Large intestine (tissue), 3 donors: Measurements from ENCODE around the gene CATSPERD. TPM values are rescaled to one million over a fixed set of nuclear protein-coding genes. Genes with fewer than 3 reads are reported as not detected.

ENCODE experiments used
- DNase-seq, 2 donors: peaks; one replicate each; pipeline versions ENCODE4 v3.0.0 to v3.0.0-alpha.2; 2013
- H3K27ac ChIP-seq: one replicate; pipeline ENCODE4 v1.5.1; 2013; ENCODE audit warnings: low read length
- H3K27me3 ChIP-seq: 2 replicates; pipeline ENCODE4 v1.6.1; 2013; ENCODE audit warnings: low read length; ENCODE audit not compliant: control insufficient read depth, insufficient read depth
- H3K36me3 ChIP-seq: 2 replicates; pipeline ENCODE4 v1.6.1; 2013; ENCODE audit warnings: low read length; ENCODE audit not compliant: control insufficient read depth, insufficient read depth
- H3K4me1 ChIP-seq: one replicate; pipeline ENCODE4 v1.6.1; 2013; ENCODE audit warnings: low read length; ENCODE audit not compliant: control insufficient read depth, insufficient read depth
- H3K4me3 ChIP-seq: one replicate; pipeline ENCODE4 v1.5.1; 2013; ENCODE audit warnings: low read length
- H3K9me3 ChIP-seq: one replicate; pipeline ENCODE4 v1.6.1; 2013; ENCODE audit warnings: mild to moderate bottlenecking, low read depth, low read length, moderate library complexity; ENCODE audit not compliant: control insufficient read depth
- WGBS: methylation state at CpG from one replicate; pipeline ENCODE4 v1.1.5; 2013; ENCODE audit warnings: low lambda C conversion rate; ENCODE audit not compliant: insufficient coverage; 5-methylcytosine and 5-hydroxymethylcytosine counted together
- polyA plus RNA-seq: library from polyadenylated mRNA; unstranded; fragments of 120-200 nt; gene quantifications from one replicate; pipeline ENCODE4 v1.2.1, GENCODE V29; 2013

The CATSPERD gene
- polyA plus RNA-seq, 1 donor: not detected

DNA sequence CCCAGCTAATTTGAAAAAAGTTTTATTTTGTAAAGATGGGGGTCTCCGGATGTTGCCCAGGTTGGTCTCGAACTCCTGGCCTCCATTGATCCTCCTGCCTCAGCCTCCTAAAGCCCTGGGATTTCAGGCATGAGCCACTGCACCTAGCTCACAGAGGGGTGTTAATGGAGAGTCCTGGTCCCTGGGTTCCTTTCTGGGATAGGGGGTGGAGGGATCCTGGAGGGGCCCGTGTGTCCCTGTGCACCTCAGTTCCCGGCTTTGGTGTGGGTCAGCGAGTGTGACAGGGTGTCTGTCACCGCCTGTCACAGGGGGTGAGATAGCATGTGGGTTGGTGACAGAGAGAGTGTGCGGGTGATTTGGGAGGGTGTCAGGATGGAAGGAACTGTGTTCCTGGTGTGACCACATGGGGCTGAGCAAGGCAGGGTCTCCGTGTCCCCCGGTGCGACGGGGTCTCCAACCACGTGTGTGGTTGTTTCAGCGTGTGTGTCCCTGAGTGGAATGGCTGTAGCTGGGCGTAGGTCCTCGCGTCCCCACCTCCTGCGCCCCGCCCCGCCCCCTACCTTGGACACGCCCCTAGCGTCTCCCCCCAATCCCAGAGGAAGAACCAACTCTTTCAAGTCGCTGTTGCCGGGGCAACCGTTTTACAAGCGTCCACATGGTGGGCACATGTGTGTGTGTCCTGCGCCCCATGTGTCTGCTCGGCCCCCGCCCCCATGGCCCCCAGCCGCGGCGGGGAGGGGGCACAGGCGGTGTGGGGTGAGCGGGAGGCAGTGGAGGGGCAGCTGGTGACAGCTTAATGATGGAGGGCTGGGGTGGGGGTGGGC is 81.6 kb downstream of the CATSPERD start:
- DNase-seq: peak in 1 of 2 donors; percentile 45
- Histone ChIP-seq H3K36me3 (no peaks in the 10 kb centered on the region), H3K4me1 (peaks cover 10% of the 10 kb centered on the region), H3K27ac (no peak overlapping the region), H3K9me3 (no peaks in the 10 kb centered on the region), H3K4me3 (no peak overlapping the region), H3K27me3 (peaks cover 43% of the 10 kb centered on the region)
- no CpG with 5 or more reads among the region's 33 CpGs for WGBS

DNA sequence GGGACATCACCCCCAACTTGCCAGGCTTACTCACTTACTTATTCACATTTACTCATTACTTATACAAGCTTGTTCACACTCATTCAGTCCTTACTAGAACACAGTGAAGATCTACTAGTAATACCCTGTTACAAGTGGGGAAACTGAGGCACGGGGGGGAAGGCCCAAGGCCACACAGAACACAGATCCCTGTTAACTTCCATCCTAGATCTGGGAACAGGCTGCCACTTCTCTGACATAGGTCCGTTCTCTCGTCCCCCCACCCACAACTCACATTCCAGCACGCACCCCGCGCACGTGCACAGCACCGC is 83.0 kb downstream of the CATSPERD start:
- H3K4me3 ChIP-seq: peak overlapping the region; percentile 22
- no peak overlapping the region for H3K27ac ChIP-seq
- H3K9me3 ChIP-seq: no peaks in the 10 kb centered on the region
- no peak for DNase-seq
- H3K4me1 ChIP-seq: peaks cover 10% of the 10 kb centered on the region
- H3K36me3 ChIP-seq: no peaks in the 10 kb centered on the region
- H3K27me3 ChIP-seq: peaks cover 43% of the 10 kb centered on the region
- WGBS: no CpG with 5 or more reads among the region's 8 CpGs

DNA sequence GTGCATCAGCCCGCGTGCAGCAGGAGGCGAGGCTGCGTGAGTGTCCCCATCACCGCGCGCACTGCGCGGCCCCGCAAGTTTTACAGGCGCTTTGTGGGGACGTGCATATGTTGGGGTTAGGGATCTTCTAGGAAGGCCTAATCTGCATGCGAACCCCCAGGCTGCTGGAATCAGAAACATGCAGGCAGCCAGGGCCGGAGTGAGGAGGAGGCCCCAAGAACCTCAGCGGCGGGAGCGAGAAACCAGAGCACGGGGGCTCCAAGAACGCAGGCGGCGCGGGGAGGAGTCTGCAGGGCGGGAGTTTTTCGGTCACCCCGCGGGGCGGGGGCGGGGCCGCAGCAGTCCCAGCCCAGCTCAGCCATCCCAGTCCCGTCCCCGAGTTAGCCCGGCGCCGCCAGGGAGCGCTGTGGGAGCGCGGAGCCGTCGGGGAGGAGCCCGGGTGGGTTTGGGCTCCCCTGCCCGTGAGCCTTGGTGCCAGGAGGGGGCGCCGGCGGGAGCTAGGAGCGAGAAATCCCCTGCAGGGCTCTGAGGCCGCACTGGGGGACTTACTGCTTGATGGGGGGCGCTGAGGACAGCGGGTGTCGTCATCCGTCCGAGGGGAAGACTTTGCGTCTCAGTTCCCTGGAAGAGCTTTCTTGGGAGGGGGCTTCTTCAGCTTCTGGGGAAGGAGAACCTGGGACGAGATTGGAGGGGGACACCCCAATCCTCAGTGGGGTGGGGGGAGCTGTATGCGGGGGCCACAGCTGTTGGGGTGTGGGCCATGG is 83.5 kb downstream of the CATSPERD start:
- Histone ChIP-seq H3K4me1 (peaks cover 10% of the 10 kb centered on the region), H3K27ac (no peak overlapping the region), H3K36me3 (no peaks in the 10 kb centered on the region), H3K9me3 (no peaks in the 10 kb centered on the region), H3K27me3 (peaks cover 43% of the 10 kb centered on the region), H3K4me3 (peak overlapping the region; percentile 22)
- peak; percentile 84 to 89 for DNase-seq
- no CpG with 5 or more reads among the region's 54 CpGs for WGBS

DNA sequence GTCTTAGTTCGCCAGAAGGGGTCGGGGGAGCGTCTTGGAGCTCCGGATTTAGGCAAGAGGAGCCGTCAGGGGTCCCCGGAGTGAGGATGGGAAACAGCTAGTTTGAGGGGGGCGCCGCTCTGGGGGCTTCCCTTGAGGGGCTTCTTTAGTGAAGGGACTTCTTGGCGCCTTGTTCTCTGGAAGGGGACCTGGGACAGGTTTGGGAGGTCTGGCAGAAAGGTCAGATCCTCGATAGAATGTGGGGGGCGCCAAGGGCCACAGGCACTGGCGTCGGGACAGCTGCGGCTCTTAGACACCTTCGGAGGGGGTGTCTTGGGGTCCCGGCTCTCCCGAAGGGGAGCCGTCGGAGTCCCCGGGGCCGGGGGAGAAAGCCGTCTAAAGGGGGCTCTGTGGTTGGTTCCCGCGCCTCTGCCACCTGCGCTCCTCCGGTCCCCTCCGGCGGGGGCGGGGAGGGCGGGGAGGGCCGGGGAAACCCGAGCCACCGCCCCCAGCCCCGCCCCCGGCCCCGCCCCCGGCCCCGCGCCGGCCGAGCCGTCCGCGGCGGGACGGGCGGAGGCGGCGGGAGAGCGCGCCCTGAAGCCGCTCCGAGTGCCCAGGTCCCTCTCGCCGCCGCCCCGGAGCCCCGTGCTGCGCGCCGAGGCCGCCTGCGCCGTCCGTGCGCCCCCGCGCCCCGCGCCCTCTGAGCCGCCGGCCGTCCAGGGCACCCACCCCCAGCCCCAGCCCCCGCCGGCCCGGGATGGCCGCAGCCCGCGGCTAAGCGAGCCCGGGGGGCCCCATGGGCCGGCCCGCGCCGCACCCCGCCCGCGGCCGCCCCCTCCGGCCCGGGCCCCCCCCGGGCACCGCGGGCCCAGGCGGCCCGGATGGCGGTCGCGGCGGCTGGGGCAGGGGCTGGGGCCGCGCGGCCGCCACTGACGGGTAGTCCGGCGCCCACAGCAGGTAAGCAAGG is 84.4 kb downstream of the CATSPERD start, which contains the start of gene NRTN:
Gene NRTN (plus strand): TSS at position 552 of the 946 bp plus-strand sequence. CDS start 19,099 bp downstream, outside the sequence.
- H3K4me1 ChIP-seq: peaks cover 10% of the 10 kb centered on the region
- no CpG with 5 or more reads among the region's 107 CpGs for WGBS
- peaks cover 40% of the 10 kb centered on the region for H3K27me3 ChIP-seq
- H3K36me3 ChIP-seq: no peaks in the 10 kb centered on the region
- DNase-seq: no peak
- H3K4me3 ChIP-seq: peak within 1 kb of the TSS; percentile 40
- H3K27ac ChIP-seq: no peak within 1 kb of the TSS
- no peaks in the 10 kb centered on the region for H3K9me3 ChIP-seq

GRCh38 chr19:5805462-5806132 is 85.2 kb downstream of the CATSPERD start:
- Histone ChIP-seq H3K4me1 (peaks cover 10% of the 10 kb centered on the region), H3K36me3 (no peaks in the 10 kb centered on the region), H3K27ac (no peak overlapping the region), H3K27me3 (peaks cover 37% of the 10 kb centered on the region), H3K9me3 (no peaks in the 10 kb centered on the region), H3K4me3 (peak overlapping the region; percentile 40)
- peak in 1 of 2 donors; percentile 68 for DNase-seq
- no CpG with 5 or more reads among the region's 46 CpGs for WGBS

DNA sequence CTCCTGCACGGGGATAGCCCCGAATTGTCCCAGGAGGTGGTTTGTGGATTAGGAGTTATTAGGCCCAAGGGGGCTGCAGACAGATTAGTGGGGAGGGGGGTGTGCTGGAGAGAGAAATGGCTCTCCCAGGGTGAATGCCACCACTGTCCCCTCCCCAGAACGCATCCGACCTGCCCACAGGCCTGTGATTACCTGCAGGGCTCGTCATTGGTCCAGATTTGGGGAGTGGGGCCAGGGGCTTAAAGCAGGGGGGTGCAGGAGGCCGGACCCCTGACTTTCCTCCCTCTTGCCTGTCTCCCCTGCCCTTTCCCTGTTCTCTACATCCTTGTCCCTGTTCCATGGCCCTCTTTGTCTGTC is 85.7 kb downstream of the CATSPERD start:
- no peaks in the 10 kb centered on the region for H3K9me3 ChIP-seq
- no peak overlapping the region for H3K4me3 ChIP-seq
- H3K4me1 ChIP-seq: peaks cover 10% of the 10 kb centered on the region
- WGBS: no CpG with 5 or more reads among the region's 6 CpGs
- H3K27me3 ChIP-seq: peaks cover 37% of the 10 kb centered on the region
- no peak overlapping the region for H3K27ac ChIP-seq
- H3K36me3 ChIP-seq: no peaks in the 10 kb centered on the region
- no peak for DNase-seq

DNA sequence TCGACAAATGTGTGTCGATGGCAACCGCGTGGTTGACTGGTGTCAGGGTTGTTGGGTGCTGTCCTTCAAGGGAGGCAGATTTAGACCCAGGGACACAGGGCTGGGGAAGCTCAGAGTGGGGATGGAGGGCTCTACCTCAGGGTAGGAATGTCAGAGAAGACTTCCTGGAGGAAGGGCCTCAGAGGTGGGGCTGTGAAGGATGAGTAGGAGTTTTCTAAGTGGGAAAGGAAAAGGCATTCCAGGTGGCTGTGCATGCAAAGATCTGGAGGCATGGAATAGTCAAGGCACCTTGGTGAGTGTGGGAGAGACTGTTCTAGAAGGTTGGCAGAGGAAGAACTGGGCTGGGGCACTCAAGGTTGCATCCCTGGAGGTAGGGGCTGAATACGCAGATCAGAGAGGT is 86.5 kb downstream of the CATSPERD start:
- Histone ChIP-seq H3K36me3 (no peaks in the 10 kb centered on the region), H3K4me3 (no peak overlapping the region), H3K9me3 (no peaks in the 10 kb centered on the region), H3K27me3 (peaks cover 35% of the 10 kb centered on the region), H3K4me1 (peaks cover 10% of the 10 kb centered on the region), H3K27ac (no peak overlapping the region)
- DNase-seq: no peak
- WGBS: no CpG with 5 or more reads among the region's 5 CpGs

- Histone ChIP-seq H3K9me3 (no peaks in the 10 kb centered on the region), H3K27ac (no peak overlapping the region)
Measured at GRCh38 chr19:5808120-5808816, 87.8 kb downstream of the CATSPERD start.

GRCh38 chr19:5809053-5809452 is 88.6 kb downstream of the CATSPERD start:
- H3K9me3 ChIP-seq: no peaks in the 10 kb centered on the region
- DNase-seq: no peak
- H3K4me3 ChIP-seq: no peak overlapping the region
- WGBS: no CpG with 5 or more reads among the region's 9 CpGs
- peaks cover 16% of the 10 kb centered on the region for H3K27me3 ChIP-seq
- H3K36me3 ChIP-seq: no peaks in the 10 kb centered on the region
- peaks cover 4% of the 10 kb centered on the region for H3K4me1 ChIP-seq
- no peak overlapping the region for H3K27ac ChIP-seq

More at GRCh38 chr19:5808120-5808816, 87.8 kb downstream of the CATSPERD start:
- no CpG with 5 or more reads among the region's 21 CpGs for WGBS
- Histone ChIP-seq H3K36me3 (no peaks in the 10 kb centered on the region), H3K27me3 (peaks cover 21% of the 10 kb centered on the region), H3K4me3 (no peak overlapping the region), H3K4me1 (peaks cover 10% of the 10 kb centered on the region)
- DNase-seq: no peak
